Measurements from ENCODE around the gene TRABD2B.

DNA sequence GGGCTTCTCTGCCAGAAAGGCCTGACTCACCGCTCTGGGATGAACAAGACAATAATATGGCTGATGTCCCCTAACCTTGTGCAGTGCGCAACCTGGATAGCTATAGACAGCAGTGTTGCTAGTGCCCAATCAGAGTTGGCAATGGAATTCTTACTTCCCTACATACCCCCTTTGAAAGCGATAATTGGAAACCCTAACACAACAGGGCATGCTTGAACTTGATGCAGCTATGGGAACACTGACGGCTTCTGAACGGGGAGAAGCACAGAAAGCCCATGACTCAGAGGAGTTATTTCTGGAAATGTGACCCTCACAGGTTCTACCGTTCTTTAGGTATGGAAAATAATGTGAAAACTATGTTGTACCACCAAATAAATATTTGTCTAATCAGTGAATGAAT, 200.6 kb downstream of the TRABD2B start:
- TF ChIP-seq EZH2 (IDR thresholded peaks at IDR 0.05; ENCODE audit: borderline replicate concordance, low read depth, low read length, severe bottlenecking): no peak
- TF ChIP-seq, protein P1, sequence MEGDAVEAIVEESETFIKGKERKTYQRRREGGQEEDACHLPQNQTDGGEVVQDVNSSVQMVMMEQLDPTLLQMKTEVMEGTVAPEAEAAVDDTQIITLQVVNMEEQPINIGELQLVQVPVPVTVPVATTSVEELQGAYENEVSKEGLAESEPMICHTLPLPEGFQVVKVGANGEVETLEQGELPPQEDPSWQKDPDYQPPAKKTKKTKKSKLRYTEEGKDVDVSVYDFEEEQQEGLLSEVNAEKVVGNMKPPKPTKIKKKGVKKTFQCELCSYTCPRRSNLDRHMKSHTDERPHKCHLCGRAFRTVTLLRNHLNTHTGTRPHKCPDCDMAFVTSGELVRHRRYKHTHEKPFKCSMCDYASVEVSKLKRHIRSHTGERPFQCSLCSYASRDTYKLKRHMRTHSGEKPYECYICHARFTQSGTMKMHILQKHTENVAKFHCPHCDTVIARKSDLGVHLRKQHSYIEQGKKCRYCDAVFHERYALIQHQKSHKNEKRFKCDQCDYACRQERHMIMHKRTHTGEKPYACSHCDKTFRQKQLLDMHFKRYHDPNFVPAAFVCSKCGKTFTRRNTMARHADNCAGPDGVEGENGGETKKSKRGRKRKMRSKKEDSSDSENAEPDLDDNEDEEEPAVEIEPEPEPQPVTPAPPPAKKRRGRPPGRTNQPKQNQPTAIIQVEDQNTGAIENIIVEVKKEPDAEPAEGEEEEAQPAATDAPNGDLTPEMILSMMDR (IDR thresholded peaks at IDR 0.05; ENCODE audit: borderline replicate concordance, extremely low read depth, low read length, poor library complexity, severe bottlenecking): no peak

All from DND-41 (cell line).